Measurements from ENCODE around the gene SNIP1.

- TF ChIP-seq, protein P1, sequence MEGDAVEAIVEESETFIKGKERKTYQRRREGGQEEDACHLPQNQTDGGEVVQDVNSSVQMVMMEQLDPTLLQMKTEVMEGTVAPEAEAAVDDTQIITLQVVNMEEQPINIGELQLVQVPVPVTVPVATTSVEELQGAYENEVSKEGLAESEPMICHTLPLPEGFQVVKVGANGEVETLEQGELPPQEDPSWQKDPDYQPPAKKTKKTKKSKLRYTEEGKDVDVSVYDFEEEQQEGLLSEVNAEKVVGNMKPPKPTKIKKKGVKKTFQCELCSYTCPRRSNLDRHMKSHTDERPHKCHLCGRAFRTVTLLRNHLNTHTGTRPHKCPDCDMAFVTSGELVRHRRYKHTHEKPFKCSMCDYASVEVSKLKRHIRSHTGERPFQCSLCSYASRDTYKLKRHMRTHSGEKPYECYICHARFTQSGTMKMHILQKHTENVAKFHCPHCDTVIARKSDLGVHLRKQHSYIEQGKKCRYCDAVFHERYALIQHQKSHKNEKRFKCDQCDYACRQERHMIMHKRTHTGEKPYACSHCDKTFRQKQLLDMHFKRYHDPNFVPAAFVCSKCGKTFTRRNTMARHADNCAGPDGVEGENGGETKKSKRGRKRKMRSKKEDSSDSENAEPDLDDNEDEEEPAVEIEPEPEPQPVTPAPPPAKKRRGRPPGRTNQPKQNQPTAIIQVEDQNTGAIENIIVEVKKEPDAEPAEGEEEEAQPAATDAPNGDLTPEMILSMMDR (IDR thresholded peaks at IDR 0.05; ENCODE audit: insufficient read depth, low read length) = peak; percentile 15
- peak; percentile 77 for TF ChIP-seq POLR2AphosphoS5 (IDR thresholded peaks at IDR 0.05; ENCODE audit: low read depth)
- peak; percentile 50 for TF ChIP-seq REST (IDR thresholded peaks at IDR 0.05; ENCODE audit: insufficient replicate concordance, low read depth)
- no peak for TF ChIP-seq GABPA (IDR thresholded peaks at IDR 0.05; ENCODE audit: low read depth)
Observed at GRCh38 chr1:37514350-37515184, 39.5 kb downstream of the SNIP1 start, which contains the start of gene MEAF6.

Data from HL-60 (cell line).